T-helper 2 cell treated with Interferon-gamma antibody and Interleukin-4, amounts not matched to agents 100 ng/mL and 5 ng/mL, for 36 hours (primary cell): ENCODE data around the gene SNX32. TPM values are rescaled to one million over a fixed set of nuclear protein-coding genes. Genes with fewer than 3 reads are reported as not detected.

Experiments used
- intact Hi-C: fragments of 100-400 bp; cut with micrococcal nuclease; formaldehyde crosslinking; loops from one replicate; pipeline ENCODE4 v1.15.1; 2023
- total RNA-seq: library from RNA; stranded (reverse); gene quantifications from 2 replicates; pipeline ENCODE4 v1.2.3, GENCODE V29; 2022

The SNX32 gene
- total RNA-seq, 1 donor from 2014 or later, result 1.6 TPM

DNA sequence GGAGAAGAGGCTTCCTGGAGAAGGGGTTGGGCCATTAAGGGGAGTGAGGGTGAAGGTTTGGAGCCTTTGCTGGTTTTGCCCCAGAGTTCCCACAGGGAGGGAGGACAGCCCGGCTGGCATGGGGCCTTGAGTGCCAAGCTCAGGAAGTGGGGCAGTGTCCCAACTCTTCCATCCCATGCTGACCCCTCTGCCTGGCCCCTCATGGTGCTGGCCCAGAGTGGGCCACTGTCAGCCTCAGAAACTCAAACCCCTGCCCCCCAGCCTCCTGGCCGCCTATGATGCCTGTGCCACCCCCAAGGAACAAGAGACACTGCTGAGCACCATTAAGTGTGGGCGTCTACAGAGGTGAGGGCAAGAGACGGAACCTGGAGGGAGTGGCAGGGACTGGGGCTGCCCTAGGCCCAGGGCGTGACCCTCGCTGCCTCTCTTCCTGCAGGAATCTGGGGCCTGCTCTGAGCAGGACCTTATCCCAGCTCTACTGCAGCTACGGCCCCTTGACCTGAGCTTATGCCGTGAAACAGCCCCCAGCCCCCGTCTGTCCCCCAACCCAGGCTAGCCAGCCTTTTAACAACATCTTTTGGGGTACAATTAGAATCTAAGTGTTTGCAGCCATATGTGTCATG lies 31.9 kb downstream of the SNX32 start:
- intact Hi-C loops, result no loop called here

DNA sequence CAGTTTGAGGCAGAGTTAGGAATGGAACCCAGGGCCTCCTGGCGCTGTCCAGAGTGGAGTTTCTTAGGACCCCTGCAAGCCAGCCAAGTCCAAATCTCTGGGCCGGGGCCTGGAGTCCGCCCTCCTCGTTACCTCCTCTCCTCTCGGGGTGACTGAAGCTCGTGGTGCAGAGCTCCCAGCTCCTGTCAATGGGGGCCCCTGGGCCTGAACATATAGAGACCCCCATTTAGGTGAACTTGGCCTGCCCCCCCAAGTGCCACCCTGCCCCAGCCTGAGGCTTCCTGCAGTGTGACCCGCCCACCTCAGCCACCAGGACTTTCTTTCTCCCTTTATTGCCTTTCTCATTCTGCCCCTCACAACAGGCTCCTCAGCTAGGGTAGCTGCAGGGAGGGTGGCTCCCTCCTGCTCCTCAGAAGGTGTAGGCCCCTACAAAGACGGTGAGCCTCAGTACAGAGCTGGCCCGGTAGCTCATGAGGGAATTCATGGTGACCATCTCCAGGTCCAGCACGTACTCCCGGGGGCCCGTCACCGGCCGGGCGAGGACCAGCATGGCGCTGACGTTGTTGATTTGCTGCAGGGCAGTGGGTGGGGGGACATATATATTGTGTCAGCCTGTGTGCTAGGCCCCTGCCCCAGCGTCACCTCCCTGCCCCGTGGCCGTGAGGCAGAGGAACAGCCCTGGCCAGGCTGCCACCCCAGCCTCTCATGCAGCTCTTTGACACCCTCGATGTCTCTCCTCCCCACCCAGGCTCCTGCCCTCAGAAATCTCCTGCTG lies 32.9 kb downstream of the SNX32 start:
- intact Hi-C loops, result no loop called here

DNA sequence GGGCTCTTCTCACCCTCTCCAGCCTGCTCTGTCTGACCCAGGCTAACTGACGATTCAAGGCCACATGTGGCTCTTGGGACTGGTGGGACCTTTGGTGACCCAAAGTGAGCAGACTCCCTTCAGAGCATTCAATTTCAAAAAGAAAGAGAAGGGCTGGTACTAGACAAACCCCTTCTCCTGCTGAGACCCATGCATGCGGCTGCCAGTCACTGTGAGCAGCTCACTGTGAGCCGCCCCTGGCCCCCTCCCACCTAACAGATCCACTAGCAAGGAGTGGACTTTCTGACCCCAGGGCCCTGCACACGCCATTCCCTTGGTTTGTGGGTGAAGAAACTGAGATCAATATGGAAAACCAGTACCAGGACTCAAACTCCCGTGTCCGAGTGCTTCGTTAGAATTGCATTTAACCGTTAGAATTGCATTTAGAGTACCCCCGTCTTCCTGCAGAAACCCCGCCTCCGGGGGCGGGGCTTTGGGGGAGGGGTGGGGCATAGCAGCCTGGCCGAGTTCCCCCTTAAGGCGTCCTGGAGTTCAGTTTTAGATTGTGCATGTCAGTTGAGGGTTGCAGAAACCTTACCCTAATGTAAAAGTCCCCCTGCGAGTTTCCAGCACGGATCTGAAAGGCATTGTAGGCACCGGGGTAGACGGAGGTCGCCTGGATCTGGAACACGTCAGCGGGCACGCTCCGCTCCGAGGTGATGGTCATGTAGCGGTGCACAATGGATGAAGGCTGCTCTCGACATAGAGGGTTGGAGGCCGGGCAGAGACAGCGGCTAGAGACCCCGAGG lies 33.7 kb downstream of the SNX32 start:
- intact Hi-C loops, result no loop called here

DNA sequence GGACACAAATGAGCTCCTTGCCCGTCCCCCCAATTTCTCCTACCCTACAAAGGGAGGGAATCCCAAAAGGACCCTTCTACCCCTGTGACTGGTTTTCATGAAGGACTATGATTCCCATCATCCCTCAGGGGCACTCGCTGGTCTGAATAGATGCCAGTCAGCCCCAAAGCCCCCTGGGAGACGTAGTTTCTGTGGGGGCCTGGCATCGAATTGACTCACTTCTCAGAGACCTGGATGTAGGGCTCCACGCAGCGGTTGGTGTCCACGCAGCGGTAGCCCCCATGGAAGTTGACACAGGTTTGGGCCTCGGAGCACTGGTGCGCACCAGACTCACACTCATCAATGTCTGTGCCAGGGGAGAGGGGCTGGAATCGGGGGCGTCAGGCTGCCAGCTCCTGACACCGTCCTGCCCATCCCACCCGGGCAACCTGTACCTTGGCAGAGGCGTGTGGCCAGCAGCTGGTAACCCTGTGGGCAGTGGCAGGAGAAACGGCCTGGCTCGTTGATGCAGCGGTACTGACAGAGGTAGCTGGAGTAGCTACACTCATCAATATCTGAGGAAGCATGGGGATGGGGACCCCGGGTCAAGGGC lies 34.4 kb downstream of the SNX32 start:
- intact Hi-C loops, result no loop called here

DNA sequence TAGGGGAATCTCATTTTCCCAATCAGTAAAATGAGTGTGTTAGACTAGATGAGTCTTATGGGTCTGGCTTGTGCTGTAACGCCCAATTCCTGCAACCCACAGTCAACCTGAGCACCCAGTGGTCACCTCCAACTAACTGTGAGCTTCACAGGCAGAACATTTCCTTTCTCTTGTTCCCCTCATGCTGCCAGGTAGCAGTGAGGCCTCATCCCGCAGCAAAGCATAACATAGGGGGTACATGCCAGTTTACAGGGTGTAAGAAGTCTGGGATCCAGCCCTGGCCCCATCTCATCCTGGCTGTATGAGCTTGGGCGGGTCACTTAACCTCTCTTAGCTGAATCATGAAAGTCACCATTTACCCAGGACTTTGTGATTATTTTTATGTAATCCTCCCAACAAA lies 35.1 kb downstream of the SNX32 start:
- intact Hi-C loops, result no loop called here

DNA sequence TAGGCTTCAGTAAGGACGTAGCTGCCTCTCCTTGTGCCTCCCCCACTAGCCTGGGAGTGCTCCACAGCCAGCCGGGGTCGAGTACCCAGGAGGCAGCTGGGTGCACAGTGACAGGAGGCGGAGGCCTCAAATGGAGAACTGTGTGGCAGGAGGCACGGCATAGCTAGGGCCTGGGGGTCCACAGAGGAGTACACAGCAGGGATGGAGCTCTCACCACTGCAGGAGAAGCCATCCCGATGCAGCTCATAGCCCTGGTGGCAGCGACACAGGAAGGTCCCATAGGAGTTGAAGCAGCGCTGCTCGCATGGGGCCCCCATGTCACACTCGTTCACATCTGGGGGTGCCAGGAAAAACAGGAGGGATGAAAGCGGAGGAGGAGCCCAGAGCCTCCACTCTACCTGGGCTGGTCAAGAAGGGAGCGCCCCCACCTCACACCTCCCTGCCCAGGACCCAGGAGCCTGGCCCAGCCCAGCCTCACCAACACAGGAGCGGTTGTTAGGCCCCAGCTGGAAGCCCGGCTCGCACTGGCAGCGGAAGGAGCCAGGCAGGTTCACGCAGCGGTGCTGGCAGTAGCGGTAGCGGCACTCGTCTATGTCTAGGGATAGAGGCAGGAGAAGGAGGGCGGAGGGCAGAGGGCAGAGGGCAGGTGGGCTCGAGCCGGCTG lies 36.0 kb downstream of the SNX32 start:
- intact Hi-C loops, result no loop called here

DNA sequence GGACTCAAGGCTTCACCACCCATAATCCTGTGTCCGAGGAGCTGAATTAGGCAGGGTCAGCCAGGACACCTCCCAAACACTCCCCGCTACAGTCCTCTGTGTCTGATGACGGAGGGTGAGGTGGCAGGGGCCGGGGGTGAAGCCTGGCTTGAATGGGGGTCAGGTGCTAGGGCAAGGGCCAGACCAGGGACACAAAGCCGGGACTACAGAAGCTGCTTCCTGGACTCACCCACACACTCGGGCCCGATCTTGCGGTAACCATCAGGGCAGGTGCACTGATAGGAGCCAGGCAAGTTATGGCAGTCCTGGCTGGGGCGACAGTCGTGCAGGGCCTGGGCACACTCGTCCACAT lies 36.5 kb downstream of the SNX32 start:
- intact Hi-C loops, result no loop called here

DNA sequence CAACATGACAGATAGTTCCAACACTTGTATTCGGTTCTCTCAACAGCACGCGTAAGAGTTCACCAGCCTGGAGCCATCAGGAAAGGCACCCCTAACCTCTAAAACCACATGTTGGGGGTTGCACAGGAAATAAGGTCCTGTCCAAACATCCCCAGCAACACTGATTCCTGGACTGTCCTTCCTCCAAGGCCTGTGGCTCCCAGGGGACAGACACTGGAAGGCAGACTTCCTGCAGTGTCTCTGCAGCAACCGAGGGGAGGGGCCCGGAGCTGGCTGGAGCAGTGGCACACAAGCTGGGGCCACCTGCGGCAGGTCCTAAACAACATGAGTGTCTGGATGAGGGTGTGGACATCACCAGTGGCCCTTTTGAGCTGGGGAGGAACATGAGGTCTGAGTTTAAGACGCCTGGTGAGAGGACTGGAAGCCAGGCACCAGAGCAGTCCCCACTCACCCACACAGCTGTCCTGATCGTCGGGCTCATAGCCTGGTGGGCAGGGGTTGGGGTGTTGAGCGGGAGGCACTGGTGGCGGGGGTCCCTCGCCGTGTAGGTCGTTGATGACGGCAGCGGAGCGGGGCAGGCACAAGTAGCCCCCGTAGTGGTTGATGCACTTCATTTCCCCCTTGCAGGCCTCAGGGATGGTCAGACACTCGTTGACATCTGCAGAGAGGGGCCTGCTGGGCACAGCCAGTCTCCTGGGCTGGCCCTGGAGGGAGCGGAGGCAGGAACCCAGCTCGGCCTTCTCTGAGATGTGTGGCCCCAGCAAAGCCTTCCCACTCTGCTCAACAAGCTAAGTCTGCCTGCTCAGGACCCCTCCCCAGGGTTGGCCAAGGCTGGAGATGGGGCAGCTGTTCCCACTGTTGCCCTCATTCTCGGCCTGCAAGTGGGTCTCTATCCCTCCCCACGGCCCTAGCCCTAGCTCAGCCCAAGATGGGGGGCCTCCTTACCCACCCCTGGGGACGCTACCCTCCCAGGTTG lies 37.2 kb downstream of the SNX32 start:
- intact Hi-C loops, result no loop called here

DNA sequence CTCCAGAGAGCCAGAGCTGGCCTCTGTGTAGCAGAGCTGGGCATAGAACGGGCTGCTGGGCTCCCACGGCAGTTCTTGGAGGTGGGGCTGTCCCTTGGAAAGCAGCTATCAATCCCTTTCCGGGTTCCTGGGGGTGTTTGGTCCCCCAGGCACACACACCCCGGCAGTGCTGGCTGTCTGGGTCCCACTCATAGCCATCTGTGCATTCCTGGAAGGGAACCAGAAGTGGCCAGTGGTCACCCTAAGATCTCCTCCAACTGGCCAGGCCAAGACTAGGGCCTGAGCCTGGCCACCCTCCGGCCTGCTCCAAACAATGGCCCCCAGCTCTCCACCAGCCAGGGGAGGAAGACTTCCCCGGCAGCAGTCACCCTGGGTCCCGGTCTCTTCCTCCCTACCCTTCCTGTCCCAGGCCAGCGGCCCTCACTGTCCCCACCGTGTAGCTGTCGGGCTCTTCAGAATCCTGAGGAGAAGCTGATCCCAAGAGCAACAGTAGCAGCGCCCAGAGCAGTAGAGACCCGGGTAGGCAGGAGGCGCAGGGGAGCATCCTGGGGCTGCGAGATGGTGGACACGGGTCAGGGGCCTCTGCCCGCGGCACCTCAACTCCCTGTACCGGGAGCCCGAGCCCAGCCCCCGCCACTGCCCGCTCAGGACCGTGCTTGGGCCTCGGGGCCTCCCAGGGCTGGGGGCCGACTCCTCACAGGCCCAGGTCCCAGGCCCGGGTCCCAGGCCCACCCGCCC lies 38.2 kb downstream of the SNX32 start:
- intact Hi-C loops, result no loop called here

DNA sequence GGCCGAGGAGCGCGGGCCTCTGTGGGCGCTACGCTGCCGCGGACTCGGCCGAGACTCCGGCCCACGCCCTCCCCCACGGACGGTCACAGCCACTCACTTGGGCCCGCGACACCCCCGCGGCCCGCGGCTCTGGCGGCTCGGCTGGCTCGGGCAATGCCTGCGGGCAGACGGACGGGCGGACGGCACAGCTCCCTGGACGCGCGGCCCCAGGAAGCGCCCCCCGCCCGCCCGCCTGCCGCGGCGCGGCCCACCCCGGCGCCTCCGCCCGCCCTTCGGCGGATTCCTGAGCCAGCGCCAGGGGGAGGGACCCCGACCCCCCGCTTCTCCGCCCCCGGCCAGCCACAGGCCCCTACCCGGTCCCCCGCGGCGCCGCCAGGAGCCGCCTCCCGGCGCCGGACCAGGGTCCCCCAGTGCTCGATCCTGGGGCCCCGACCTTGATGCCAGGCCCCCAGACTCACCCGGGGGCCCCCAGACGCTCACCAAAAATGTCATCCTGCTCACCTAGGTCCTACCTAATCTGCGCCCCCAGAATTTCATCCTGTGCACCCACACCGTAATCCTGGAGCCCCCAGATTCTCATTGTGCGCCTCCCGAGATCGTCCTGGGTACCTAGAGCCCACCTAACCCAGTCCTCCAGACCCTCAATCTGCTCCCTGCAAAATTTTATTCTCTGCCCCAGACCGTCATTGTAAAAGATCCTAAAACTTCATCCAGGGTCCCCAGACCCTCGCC lies 39.0 kb downstream of the SNX32 start, which contains the start of gene EFEMP2:
Gene EFEMP2 (minus strand): TSS at position 215 of the 732 bp plus-strand sequence. CDS start 446 bp downstream, outside the sequence.
- intact Hi-C loops, result loop anchor here (1.0 kb wide), 4 partner anchors 12 to 47 kb away; partner anchors contain the start of genes C11orf68, DRAP1, FIBP and MUS81

DNA sequence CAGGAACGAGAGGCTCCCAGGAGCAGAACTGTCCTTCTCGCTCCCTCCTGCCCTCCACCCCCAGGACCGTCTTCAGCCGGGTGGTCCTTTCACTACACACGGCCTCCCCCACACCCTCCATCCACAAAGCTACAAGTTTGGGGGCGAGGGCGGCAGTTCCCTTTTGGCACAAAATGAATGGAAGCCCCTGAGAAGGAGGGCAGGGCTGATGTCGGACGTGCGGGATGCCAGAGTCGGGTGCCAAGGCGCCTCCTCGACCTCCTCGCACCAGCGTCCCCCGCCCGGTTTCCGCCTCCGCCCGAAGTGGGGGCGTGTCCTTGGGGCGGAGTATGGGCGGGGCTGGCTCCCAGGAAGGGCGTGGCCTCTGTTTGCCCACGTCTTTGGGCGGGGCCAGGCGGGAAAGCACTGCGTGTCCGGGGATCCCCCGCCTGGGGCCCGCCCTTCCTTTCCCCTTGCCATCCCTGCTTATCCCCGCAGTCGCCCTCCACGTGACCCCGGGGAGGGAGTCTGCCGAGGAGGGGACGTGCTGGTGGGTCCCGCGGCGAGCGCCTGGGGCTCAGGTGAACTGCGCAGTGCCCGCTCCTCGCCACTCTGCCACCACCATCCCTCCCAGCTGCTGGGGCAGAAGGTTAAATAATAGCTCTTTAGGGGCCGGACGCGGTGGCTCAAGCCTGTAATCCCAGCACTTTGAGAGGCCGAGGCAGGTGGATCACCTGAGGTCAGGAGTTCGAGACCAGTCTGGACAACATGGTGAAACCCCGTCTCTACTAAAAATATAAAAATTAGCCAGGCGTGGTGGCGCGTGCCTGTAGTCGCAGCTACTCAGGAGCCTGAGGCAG lies 39.8 kb downstream of the SNX32 start:
- intact Hi-C loops, result loop anchor here (1.0 kb wide), 4 partner anchors 11 to 46 kb away; partner anchors contain the start of genes C11orf68, DRAP1, FIBP and MUS81

DNA sequence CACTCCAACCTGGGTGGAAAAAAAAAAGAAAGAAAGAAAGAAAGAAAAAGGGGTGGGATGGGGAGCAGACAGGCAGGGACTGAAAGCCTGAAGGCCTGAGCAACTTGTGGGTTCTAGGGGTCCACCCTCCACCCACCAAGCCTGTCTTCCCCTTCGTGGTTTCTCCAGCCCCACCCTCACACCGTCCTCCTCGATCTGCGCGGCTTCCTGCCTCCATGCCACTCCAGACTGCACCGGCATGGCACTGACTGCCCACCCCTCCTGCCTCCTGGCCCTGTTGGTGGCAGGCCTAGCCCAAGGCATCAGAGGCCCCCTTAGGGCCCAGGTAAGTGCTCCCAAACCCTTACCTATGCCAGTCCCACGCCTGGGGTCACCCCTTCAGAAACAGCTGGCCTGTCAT lies 45.9 kb downstream of the SNX32 start, which contains the start of gene CTSW:
Gene CTSW (plus strand): TSS at position 221 of the 400 bp plus-strand sequence. CDS start 18 bp downstream, at position 239.
- intact Hi-C loops, result no loop called here

DNA sequence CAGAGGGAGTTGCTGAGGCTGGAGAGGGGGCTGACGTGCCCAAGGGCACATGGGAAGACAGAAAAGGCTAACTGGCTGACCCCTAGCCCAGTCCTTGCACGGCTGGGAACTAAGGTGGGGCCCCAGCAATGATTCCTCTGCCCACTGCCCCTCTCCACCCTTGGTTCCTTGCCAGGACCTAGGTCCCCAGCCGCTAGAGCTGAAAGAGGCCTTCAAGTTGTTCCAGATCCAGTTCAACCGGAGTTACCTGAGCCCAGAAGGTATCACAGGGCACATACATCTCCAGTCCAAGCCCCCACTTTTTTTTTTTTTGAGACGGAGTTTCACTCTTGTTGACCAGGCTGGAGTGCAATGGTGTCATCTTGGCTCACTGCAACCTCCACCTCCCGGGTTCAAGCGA lies 46.3 kb downstream of the SNX32 start:
- intact Hi-C loops, result no loop called here

DNA sequence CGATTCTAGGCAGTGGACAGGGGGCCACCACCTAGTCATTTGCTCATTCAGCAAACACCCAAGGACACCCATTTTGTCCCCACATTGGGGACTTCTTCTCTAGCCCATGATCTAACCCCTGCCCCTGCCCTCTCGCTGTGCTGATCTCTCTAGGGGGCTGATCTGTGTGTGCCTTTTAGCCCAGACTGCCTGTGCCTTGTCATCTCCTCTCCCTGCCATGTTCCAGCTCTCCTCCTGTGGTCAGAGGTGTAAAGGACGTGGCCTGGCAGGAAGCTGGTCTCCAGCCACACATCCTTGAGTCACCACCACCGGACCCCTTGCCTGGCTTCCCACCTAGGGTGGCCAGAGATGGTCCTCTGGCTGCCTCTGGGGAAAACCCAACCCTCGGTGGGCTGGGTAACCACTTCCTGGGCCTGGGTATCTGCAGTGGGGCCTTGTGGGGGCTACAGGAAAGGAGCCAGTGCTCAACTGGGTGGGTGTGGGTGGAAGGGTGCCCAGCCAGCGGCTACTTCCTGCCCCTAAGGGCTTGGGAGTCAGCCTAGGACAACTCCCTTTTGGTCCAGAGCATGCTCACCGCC lies 47.2 kb downstream of the SNX32 start:
- intact Hi-C loops, result no loop called here

DNA sequence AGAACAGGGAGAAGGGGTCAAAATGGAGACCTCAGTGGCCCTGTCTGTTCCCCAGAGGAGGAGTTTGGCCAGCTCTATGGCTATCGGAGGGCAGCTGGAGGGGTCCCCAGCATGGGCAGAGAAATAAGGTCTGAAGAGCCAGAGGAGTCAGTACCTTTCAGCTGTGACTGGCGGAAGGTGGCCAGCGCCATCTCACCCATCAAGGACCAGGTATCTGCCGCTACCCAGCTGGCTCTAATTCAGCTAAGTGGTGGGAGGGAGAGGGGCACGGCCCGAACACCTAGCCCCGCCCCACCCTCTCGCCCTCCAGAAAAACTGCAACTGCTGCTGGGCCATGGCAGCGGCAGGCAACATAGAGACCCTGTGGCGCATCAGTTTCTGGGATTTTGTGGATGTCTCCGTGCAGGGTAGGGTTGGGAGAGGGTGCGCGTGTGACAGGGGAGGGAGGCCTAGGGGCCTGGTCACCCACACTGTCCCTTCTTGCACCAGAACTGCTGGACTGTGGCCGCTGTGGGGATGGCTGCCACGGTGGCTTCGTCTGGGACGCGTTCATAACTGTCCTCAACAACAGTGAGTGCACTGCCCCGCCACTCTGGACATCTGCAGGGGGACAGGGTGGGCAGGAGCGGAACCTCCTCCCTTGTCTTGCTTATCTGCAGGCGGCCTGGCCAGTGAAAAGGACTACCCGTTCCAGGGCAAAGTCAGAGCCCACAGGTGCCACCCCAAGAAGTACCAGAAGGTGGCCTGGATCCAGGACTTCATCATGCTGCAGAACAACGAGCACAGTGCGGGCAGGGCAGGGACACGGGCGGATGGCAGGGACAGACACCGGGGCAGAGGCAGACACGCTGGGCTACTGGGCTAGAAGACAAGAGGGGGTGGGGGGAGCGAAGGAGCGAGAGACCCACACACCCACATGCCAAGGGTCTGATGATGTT lies 48.6 kb downstream of the SNX32 start:
- intact Hi-C loops, result no loop called here
